Ishikawa (cell line): ENCODE measurements around the gene TMEM171.

Experiments
- CEBPB ChIP-seq: IDR thresholded peaks from 2 replicates; pipeline ENCODE4 v1.6.1; 2012
- CREB1 ChIP-seq: IDR thresholded peaks from 2 replicates; pipeline ENCODE4 v1.6.1; 2012; ENCODE audit warnings: low read depth
- EGR1 ChIP-seq: IDR thresholded peaks from 2 replicates; pipeline ENCODE4 v1.6.1; 2012
- EP300 ChIP-seq: IDR thresholded peaks from 2 replicates; pipeline ENCODE4 v1.6.1; 2012; ENCODE audit warnings: borderline replicate concordance
- FOXM1 ChIP-seq: IDR thresholded peaks from 2 replicates; pipeline ENCODE4 v1.6.1; 2012; ENCODE audit warnings: low read depth, borderline replicate concordance
- MAX ChIP-seq: IDR thresholded peaks from 2 replicates; pipeline ENCODE4 v1.6.1; 2012
- NFIC ChIP-seq: IDR thresholded peaks from 2 replicates; pipeline ENCODE4 v1.6.1; 2012
- RAD21 ChIP-seq: IDR thresholded peaks from 2 replicates; pipeline ENCODE4 v1.6.1; 2012; ENCODE audit warnings: low read depth
- REST ChIP-seq: IDR thresholded peaks from 2 replicates; pipeline ENCODE4 v1.6.1; 2012; ENCODE audit warnings: low read depth, mild to moderate bottlenecking
- TAF1 ChIP-seq: IDR thresholded peaks from 2 replicates; pipeline ENCODE4 v1.6.1; 2012; ENCODE audit warnings: low read depth, mild to moderate bottlenecking
- TCF12 ChIP-seq: IDR thresholded peaks from 2 replicates; pipeline ENCODE4 v1.6.1; 2012; ENCODE audit warnings: low read depth
- TEAD4 ChIP-seq: IDR thresholded peaks from 2 replicates; pipeline ENCODE4 v1.6.1; 2012
- USF1 ChIP-seq: IDR thresholded peaks from 2 replicates; pipeline ENCODE4 v1.6.1; 2012
- YY1 ChIP-seq: IDR thresholded peaks from 2 replicates; pipeline ENCODE4 v1.6.1; 2012; ENCODE audit warnings: low read depth
- ZBTB7A ChIP-seq: IDR thresholded peaks from 2 replicates; pipeline ENCODE4 v1.6.1; 2012; ENCODE audit warnings: low read depth

TMEM171 gene

GRCh38 chr5:73121119-73121463 lies 716 bp downstream of the TMEM171 start:
- TF ChIP-seq TEAD4 (no peak), CREB1 (no peak), EP300 (no peak), TCF12 (no peak), YY1 (no peak), EGR1 (no peak)

- TF ChIP-seq YY1 (no peak), EGR1 (no peak), EP300 (no peak), TEAD4 (no peak), CREB1 (no peak), RAD21 (no peak), CEBPB (no peak), ZBTB7A (no peak)
Observed at GRCh38 chr5:73122875-73123810, 2.8 kb downstream of the TMEM171 start.

GRCh38 chr5:73125289-73125688 lies 4.9 kb downstream of the TMEM171 start:
- TF ChIP-seq EGR1 (no peak), ZBTB7A (no peak), CREB1 (no peak), REST (no peak)

- no peak for TF ChIP-seq USF1
- TF ChIP-seq TCF12, result no peak
- TF ChIP-seq EP300, result no peak
- no peak for TF ChIP-seq RAD21
- no peak for TF ChIP-seq NFIC
- no peak for TF ChIP-seq REST
- no peak for TF ChIP-seq ZBTB7A
- TF ChIP-seq EGR1, result no peak
- no peak for TF ChIP-seq MAX
- TF ChIP-seq TAF1, result no peak
Observed at GRCh38 chr5:73126381-73126780, 6.0 kb downstream of the TMEM171 start.

GRCh38 chr5:73126957-73127356 lies 6.6 kb downstream of the TMEM171 start:
- no peak for TF ChIP-seq REST
- no peak for TF ChIP-seq USF1
- TF ChIP-seq TEAD4, result no peak
- TF ChIP-seq EGR1, result no peak
- no peak for TF ChIP-seq ZBTB7A
- TF ChIP-seq TAF1, result no peak
- TF ChIP-seq MAX, result no peak
- no peak for TF ChIP-seq TCF12
- no peak for TF ChIP-seq YY1
- TF ChIP-seq CREB1, result no peak
- TF ChIP-seq NFIC, result no peak
- no peak for TF ChIP-seq FOXM1
- TF ChIP-seq EP300, result no peak
